ENCODE measurements around the gene SLC35E1.

DNA sequence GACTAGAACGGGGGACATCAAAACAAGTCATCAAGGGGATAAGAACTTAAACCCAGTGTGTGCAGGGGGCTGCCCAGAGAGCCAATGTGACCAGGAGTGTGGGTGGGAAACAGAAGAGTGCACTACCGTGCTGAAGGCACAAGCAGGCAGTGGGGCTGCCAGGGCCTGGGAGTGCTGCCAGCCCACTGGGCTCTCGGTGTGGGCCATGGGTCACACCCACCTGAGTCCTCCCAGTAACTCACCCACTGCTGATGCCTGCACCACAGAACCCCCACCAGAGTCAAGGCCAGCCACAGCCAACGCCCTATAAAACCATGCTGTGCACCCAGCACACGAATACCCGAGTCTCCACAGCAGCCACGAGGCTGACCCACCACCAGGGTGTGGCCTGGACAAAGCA lies 47.2 kb upstream of the SLC35E1 start:
- TF ChIP-seq, protein P1, sequence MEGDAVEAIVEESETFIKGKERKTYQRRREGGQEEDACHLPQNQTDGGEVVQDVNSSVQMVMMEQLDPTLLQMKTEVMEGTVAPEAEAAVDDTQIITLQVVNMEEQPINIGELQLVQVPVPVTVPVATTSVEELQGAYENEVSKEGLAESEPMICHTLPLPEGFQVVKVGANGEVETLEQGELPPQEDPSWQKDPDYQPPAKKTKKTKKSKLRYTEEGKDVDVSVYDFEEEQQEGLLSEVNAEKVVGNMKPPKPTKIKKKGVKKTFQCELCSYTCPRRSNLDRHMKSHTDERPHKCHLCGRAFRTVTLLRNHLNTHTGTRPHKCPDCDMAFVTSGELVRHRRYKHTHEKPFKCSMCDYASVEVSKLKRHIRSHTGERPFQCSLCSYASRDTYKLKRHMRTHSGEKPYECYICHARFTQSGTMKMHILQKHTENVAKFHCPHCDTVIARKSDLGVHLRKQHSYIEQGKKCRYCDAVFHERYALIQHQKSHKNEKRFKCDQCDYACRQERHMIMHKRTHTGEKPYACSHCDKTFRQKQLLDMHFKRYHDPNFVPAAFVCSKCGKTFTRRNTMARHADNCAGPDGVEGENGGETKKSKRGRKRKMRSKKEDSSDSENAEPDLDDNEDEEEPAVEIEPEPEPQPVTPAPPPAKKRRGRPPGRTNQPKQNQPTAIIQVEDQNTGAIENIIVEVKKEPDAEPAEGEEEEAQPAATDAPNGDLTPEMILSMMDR (IDR thresholded peaks at IDR 0.05; ENCODE audit: extremely low read depth in 1 of 2, insufficient read depth in 1 of 2, low read depth in 1 of 2, low read length in 2 of 2): no peak
- TF ChIP-seq POLR2A (IDR thresholded peaks at IDR 0.05; ENCODE audit: low read depth, low read length) (no peak), POLR2AphosphoS5 (IDR thresholded peaks at IDR 0.05; ENCODE audit: insufficient read depth, low read depth, low read length) (no peak), EZH2 (IDR thresholded peaks at IDR 0.05; ENCODE audit: borderline replicate concordance, low read depth, low read length, severe bottlenecking) (no peak), MYC (IDR thresholded peaks at IDR 0.05; ENCODE audit: low read depth, low read length) (no peak)
- TF ChIP-seq, protein P2, sequence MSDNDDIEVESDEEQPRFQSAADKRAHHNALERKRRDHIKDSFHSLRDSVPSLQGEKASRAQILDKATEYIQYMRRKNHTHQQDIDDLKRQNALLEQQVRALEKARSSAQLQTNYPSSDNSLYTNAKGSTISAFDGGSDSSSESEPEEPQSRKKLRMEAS (IDR thresholded peaks at IDR 0.05; ENCODE audit: insufficient read depth, insufficient read length): no peak

All from endothelial cell of umbilical vein (primary cell).